NCI-H187 treated with DMSO at 0.1 percent for 48 hours (cell line): ENCODE measurements around the gene ZNF316.
"Not testable (repeated sequence)": the region's sequence is repeated elsewhere in the genome, so short reads cannot be mapped to it uniquely, and the experiment has no call there.

ENCODE experiments used
- DNase-seq: peaks from one replicate; lab custom pipeline; 2025; lab: John Stamatoyannopoulos, UW

ZNF316 gene

GRCh38 chr7:6621195-6622133 lies 15.7 kb upstream of the ZNF316 start:
- no peak for DNase-seq

DNA sequence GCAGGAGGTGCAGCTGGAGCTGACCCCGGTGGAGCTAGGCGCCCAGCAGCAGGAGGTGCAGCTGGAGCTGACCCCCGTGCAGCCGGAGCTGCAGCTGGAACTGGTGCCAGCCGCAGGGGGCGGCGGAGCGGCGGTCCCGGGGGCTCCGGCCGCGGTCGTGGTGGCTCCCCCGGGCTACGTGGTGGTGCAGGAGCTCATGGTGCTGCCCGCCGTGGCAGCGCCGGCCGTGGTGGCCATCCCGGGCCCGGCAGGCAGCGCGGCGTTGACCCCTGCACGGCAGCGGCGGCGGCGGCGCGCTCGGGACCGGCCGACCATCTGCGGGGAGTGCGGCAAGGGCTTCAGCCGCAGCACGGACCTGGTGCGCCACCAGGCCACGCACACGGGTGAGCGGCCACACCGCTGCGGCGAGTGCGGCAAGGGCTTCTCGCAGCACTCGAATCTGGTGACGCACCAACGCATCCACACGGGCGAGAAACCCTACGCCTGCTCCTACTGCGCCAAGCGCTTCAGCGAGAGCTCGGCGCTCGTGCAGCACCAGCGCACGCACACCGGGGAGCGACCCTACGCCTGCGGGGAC lies 14.9 kb upstream of the ZNF316 start:
- DNase-seq, result no peak

DNA sequence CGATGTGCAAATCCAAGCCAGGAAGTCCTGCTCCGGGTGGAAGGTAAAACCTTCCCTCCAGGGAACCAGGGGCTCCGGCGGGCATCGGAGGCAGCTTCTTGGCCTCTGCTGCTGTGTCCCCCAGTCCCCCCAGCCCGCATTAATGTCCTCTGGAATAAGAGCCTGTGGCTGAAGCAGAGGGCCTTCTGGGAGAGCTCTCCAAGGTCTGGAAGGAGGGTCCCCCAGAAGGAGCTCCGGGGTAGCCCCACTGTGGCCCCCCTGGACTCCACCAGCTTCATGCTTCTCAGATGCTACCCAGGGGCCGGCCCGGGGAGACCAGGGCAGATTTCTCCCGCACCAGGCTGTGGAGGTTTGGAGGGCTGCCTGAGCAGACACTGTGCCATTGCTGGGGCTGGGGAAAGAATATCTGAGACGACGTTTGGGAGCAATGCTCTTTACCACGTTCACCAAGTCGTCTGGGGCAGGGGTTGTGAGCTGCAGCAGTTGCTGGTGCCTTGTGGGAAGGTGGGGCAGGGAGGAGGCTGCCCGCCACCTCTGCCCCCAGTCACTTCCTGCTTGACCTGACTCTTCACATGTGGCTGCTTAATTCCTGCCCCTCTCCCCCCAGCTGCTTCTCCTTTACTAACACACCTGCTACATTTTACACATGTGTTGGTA lies 13.4 kb upstream of the ZNF316 start:
- no peak for DNase-seq

DNA sequence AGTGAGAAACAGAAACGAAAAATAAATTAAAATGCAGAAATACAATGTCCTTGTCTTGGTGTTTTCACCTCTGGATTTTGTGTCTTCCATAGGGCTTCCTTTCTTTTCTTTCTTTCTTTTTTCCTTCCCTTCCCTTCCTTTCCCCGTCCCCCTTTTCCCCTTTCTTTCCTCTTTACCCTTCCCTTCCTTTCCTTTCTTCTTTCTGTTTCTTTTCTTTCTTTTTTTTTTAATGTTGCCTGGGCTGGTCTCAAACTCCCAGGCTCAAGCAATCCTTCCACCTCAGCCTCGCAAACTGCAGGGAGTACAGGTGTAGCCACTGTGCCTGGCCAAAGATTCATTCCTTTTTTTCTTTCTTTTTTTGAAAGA lies 12.9 kb upstream of the ZNF316 start:
- no peak for DNase-seq

GRCh38 chr7:6628045-6628444 lies 9.1 kb upstream of the ZNF316 start:
- no peak for DNase-seq

GRCh38 chr7:6630007-6630849 lies 6.9 kb upstream of the ZNF316 start:
- no peak for DNase-seq

GRCh38 chr7:6631605-6632004 lies 5.5 kb upstream of the ZNF316 start:
- DNase-seq, result no peak

- no peak for DNase-seq
Measured at GRCh38 chr7:6634021-6634420, 3.1 kb upstream of the ZNF316 start.

DNA sequence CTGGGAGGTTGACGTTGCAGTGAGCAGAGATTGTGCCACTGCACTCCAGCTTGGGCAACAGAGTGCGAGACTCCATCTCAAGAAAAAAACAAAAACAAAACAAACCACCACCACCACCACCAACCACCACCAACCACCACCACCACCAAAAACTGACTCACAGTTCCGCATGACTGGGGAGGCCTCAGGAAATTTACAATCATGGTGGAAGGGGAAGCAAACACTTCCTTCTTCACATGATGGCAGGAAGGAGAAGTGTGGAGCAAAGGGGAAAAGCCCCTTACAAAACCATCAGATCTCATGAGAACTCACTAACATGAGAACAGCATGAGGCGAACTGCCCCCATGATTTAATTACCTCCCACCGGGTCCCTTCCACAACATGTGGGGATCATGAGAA lies 2.1 kb upstream of the ZNF316 start:
- DNase-seq, result not testable (repeated sequence)

- DNase-seq, result no peak
Measured at GRCh38 chr7:6637544-6638229, 569 bp downstream of the ZNF316 start.

- DNase-seq, result no peak
Measured at GRCh38 chr7:6639032-6639431, 1.9 kb downstream of the ZNF316 start.

- DNase-seq, result no peak
Measured at GRCh38 chr7:6639627-6640026, 2.5 kb downstream of the ZNF316 start.

GRCh38 chr7:6640246-6640721 lies 3.2 kb downstream of the ZNF316 start:
- no peak for DNase-seq

DNA sequence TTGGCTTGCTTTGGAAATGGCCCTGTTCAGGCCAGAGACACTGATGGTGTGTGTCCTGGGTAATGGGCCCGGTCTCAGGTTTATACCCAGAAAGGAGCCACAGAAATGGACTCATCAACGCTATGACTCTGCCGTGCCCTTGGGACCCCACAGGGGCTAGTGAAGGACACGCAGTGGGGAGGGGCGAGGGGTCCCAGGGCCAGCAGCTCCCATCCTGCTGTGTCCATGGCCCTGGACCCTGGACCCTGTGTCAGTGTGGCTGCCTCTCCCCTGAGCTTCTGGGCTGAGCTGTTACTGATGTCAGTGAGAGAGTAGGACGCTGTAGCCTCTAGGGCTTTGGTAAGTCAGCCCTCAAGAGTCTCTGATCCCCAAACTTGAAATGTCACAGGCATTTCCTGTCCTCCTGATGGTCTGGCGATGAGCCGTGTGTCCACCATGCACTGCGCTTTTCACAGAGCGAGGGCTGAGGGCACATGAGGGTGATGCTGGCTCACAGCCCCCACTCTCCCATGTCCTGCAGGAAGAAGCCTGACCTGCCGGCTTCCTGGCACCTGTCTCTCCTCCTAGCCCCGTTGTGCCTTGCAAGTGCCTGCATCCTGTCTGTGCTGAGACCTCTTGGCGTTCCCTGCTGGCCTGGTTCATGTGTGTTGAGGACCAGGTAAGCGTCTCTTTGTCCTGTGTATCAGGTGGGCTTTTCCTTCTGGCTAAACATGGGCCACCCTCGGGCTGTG lies 4.4 kb downstream of the ZNF316 start:
- DNase-seq, result no peak

DNA sequence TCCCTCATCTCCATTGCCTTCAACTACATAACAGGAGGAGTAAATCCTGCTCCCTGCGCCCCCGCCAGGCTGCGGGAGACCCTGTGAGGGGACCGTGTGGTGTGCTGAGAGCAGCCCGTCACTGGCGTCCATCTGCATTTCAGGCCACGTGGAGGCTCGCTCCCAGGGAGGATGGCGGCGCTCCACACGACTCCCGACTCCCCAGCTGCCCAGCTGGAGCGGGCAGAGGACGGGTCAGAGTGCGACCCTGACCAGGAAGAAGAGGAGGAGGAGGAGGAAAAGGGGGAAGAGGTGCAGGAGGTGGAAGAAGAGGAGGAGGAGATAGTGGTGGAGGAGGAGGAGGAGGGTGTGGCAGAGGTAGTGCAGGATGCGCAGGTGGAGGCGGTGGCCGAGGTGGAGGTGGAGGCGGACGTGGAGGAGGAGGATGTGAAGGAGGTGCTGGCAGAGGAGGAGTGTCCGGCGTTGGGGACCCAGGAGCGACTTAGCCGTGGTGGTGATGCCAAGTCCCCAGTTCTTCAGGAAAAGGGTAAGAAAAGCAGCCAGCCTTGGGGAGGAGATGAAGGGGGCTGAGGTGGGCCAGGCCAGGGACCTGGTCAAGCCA lies 5.2 kb downstream of the ZNF316 start:
- no peak for DNase-seq

DNA sequence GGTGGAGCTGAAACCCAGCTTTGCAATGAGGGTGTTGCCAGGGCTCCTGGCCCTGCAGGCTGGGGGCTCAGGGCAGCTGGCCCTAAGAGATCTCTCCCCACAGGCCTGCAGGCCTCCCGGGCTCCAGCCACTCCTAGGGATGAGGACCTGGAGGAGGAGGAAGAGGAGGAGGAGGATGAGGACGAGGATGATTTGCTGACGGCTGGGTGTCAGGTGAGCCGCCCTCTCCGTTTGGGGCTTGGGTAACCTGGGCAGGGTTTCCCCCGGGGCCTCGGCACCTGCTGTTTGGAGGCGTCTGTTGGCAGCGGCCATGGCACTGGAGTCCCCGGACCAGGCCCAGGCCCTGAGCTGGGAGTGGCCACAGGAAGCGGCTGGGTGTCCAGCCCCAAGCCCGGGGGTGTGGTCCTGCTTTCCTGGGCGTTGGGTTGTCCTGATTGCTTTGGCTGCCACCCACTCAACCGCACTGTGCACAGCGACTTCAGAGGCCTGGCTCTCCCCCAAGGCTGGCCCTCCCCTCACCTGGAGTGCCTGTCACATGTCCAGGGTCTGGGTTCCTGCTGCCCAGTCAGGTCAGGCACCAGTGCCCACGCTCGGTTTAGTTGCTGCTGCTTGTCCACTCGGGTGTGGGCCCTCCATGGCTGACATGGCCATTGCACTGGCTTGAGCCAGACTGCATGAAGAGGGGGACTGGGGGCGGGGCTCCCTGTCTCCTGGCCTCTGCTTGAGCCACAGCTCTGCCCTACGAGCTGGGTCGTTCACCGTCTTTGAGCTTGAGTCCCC lies 5.9 kb downstream of the ZNF316 start:
- DNase-seq, result no peak

- DNase-seq, result no peak
Measured at GRCh38 chr7:6643915-6644625, 7.0 kb downstream of the ZNF316 start.

- DNase-seq, result no peak
Measured at GRCh38 chr7:6644728-6645127, 7.6 kb downstream of the ZNF316 start.

GRCh38 chr7:6646465-6646864 lies 9.3 kb downstream of the ZNF316 start:
- DNase-seq, result no peak
